HG02798 (cell line): ENCODE measurements around the gene DHX40.
"Not testable (repeated sequence)": the region's sequence is repeated elsewhere in the genome, so short reads cannot be mapped to it uniquely, and the experiment has no call there.

Experiments
- ATAC-seq: cut with Tn5 transposase; IDR thresholded peaks from one replicate; pipeline ENCODE4 v1.9.1; 2021; ENCODE audit warnings: mild to moderate bottlenecking; ENCODE audit not compliant: unreplicated experiment, poor library complexity

DHX40 gene, protein sequence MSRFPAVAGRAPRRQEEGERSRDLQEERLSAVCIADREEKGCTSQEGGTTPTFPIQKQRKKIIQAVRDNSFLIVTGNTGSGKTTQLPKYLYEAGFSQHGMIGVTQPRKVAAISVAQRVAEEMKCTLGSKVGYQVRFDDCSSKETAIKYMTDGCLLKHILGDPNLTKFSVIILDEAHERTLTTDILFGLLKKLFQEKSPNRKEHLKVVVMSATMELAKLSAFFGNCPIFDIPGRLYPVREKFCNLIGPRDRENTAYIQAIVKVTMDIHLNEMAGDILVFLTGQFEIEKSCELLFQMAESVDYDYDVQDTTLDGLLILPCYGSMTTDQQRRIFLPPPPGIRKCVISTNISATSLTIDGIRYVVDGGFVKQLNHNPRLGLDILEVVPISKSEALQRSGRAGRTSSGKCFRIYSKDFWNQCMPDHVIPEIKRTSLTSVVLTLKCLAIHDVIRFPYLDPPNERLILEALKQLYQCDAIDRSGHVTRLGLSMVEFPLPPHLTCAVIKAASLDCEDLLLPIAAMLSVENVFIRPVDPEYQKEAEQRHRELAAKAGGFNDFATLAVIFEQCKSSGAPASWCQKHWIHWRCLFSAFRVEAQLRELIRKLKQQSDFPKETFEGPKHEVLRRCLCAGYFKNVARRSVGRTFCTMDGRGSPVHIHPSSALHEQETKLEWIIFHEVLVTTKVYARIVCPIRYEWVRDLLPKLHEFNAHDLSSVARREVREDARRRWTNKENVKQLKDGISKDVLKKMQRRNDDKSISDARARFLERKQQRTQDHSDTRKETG

DNA sequence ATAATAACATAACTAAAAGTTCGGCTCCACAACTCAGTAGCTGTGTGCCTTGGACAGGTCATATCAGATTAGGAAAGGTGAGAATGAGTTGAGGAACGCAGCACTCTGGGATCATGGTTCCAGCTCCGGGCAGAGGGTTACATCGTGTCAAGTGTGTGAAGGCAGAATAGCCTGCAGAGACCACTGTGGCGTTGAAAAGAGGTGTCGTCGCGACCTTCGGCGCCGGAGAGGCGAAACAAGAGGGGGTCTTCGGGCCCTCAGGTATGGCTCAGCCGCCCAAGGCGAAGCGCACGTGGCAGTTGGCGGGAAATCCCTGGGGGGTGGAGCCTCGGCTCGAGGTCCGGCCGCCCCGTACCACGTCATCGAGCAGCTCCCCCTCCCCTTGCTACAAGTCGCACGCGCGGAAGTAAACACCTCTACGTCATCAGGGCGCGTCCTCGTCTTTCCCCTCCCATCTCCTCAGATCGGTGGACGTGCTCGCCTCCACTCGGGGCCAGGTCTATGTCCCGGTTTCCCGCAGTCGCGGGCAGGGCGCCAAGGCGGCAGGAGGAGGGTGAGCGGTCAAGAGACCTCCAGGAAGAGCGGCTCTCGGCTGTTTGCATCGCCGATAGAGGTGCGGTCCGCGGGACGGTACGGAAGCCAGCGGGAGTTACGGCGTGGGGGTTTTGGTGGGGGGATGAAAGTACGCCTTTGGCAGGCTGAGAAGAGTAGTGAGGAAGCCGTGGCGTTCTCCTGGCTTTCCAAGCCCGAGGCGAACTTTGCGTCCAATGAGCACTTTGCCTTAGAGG is at the start of gene DHX40:
Gene DHX40, plus strand, starts transcription at position 440 of the 788 bp plus-strand sequence. Its CDS starts 62 bp downstream, at position 502.
- peak; percentile 93 for ATAC-seq

DNA sequence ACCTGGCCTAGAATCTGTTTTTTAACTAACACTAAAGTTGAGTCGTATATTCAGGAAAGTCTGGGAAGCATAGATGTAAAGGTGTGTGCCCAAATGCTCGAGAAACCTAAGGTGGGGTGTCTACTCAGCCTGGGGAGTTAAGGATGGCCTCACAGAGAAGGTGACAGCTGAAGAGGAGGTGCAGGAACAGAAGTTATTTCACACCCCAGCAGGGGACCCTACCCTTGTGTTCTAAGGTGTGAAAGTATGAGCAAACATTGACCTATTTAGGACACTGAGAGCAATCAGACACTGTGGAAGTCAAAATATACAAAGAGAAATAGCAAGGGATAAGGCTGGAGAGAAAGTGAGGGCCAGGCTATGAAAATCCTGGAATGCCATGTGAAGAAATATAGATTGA is 49.0 kb upstream of the DHX40 start:
- ATAC-seq: no peak

DNA sequence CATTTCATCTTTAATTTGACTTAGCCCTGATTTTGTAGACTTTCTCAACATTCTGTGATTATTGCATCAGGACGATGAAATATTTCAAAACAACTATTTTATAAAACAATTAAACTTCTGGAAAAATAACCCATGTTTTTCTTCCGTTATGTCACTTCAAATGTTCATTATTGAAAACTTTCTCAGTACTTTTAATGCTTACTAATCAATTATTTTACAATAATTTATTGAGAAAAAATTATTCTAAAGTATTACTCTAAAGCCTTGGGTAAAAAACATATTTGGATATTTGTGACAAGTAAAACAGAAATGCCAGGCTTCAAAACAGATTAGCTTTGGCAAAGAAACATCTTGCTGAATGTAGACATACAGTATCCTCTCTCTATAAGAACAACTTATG is 46.3 kb upstream of the DHX40 start:
- no peak for ATAC-seq

DNA sequence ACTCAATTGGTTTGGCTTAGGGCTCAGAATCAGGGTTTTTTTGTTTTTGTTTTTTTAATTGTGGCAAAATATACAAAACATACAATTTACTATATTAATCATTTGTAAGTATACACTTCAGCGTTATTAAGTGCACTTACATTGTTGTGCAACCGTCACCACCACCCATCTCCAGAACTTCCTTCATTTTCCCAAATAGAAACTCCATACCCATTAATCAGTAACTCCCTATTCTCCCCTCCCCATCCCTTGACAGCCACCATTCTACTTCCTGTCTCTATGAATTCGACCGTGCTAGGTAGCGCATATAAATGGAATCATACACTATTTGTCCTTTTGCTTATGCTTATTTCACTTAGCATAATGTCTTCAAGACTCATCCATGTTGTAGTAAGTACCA is 45.2 kb upstream of the DHX40 start:
- ATAC-seq: no peak

DNA sequence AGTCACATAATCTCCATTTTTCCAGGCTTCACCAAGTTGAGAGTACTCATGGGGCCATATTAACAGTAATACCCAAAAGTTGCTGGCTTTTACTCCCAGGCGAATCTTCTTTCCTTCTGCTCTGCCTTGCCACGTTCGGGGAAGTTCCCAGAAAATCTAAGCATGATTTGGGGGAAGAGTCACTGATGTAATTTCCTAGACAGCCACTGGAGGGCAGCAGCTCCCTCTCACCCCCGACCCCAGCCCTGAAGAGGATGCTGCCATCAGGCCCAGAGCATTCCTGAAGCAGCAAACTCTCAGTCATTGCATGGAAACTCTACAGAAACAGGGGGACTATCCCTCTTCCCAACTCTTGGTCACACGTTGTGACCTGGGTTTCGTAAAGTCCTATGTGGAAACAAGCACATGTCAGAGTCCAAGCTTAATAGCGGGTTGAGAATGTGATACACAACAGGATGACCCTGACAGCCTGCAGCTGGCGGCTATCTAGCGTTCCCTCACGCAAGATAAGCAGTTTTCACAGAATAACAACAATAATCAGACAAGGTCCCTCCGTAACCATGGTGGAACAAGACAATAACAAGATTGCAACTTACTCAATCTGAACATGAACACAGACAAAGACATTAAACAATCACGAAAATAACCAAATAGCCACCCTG is 43.8 kb upstream of the DHX40 start:
- ATAC-seq: no peak

DNA sequence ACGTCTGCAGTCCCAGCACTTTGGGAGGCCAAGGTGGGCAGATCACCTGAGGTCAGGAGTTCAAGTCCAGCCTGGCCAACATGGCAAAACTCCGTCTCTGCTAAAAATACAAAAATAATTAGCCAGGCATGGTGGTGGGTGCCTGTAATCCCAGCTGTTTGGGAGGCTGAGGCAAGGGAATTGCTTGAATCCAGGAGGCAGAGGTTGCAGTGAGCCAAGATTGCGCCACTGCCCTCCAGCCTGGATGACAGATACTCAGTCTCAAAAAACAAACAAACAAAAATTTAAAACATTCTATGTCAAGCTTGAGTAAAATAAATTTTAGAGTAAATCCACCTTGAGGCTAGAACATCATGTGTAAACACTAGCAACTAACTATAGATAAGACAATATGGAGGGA is 40.5 kb upstream of the DHX40 start:
- ATAC-seq: not testable (repeated sequence)

DNA sequence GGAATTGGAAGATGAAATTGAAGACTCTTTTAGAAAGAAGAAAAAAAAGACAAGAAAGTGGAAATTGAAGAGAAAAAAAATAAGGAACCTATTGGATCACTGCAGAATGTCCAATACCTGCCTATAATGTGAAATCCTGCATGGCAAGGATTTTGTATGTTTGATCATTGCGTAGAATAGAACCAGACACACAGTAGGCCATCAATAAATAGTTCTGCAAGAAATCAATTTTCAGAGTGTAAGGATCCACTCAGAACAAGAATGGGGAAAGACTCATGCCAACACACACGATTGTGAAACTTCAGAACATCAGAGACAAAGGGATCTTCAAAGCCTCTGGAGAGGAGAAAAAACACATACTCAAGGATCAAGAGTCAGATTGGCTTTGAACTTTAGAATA is 39.7 kb upstream of the DHX40 start:
- no peak for ATAC-seq

DNA sequence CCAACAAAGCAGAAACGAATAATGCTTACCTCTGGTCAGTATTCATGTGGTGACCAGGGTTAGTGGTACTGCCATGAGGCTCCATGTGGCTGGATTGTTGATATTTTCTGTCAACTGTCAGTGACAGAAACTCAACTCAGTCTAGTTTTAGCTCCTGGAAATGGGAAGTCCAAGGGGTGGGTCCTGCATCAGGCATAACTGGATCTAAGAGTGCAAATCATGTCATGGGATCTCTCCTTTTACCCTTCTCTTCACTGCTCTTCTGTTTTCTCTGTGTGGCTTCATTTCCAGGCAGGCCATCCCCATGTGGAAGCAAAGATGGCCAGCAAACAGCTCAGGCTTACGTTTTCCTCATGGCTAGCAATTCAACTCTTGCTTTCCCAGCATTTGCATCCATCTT is 39.0 kb upstream of the DHX40 start:
- ATAC-seq: no peak

DNA sequence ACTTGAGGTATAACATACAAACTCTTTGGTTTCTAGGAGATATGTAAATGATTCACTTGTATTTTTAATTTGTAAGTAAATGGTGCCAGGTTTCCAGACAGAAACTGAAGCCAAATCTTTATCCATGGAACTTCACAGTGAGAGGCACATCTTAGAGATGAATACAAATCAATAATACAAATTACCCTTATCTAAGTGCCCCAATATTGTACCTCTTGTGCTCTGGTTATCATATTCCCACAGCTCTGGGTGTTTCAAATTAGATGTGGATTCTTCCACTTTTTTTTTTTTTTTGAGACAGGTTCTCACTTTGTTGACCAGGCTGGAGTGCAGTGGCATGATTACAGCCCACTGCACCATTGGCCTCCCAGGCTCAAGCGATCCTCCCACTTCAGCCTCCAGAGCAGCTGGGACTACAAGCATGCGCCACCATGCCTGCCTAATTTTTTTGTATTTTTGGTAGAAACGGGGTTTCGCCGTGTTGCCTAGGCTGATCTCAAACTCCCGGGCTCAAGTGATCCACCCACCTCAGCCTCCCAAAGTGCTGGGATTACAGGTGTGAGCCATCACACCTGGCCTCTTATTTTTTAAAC is 38.0 kb upstream of the DHX40 start:
- ATAC-seq: no peak

DNA sequence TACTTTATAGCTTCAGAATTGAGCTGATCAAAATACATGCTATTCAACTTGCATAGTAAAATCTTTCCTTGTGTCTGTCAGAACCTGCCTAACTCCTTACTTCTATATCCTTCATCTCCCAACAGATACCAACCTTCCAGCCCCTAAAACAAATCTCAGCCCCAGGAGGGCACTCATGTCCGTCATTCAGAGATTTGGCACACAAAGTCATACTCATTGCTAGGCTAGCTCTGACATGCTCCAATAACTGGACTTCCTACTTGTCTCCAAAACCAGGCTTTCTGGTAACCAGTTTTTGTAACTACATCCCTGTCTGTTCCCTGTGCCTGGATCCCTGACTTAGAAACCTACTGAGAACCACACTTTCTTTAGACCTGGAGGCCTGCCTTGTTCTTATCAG is 37.5 kb upstream of the DHX40 start:
- no peak for ATAC-seq

DNA sequence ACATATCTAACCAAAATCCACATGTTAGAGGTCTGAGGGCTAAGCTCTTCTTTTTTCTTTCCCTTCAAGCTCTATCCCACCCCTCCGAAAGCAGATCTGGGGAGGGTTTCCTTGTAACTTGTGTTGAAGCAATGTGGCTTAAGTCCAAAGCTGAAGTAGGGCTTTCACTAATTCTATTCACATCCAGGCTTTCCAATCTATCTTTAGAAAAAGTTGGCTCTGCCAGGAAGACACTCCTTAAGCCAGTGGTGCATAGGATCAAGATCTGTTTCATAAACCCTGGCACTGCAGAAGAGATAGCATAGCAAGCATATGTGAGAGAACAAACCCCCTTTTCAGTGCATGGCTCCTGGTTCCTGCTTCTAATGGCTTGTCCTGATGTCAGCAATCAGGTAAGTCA is 34.9 kb upstream of the DHX40 start:
- ATAC-seq: no peak

DNA sequence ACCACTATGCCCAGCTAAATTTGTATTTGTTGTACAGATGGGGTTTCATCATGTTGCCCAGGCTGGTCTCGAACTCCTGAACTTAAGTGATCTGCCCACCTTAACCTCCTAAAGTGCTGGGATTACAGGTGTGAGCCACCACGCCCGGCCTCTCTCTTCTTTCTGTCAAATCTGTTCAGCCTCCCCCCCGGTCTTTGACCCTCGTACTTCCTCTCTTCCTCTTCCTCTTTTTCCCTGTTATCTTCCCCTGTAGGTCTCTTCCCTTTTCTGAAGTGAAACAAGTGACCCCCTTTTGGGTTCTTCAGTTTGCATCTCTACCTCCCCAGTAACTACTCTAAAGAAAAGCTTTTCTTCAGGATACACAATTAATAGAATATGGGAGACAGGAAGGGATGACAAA is 31.7 kb upstream of the DHX40 start:
- ATAC-seq: no peak

DNA sequence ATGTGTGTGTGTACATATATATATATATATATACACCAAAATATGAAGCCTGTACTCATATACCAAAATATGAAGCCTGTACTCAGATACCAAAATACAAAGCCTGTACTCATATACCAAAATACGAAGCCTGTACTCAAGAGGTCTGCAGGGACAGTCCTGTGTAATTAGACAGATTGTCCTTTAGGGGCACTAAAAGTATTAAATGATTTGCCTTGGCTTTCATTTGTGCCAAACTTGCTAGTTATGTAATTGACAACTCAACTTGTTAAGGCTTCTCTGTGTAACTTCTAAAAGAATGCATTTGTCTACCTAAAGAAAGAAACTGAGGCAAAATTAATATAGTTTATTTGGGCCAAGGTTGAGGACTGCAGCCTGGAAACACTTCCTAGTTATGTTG is 30.8 kb upstream of the DHX40 start:
- no peak for ATAC-seq

DNA sequence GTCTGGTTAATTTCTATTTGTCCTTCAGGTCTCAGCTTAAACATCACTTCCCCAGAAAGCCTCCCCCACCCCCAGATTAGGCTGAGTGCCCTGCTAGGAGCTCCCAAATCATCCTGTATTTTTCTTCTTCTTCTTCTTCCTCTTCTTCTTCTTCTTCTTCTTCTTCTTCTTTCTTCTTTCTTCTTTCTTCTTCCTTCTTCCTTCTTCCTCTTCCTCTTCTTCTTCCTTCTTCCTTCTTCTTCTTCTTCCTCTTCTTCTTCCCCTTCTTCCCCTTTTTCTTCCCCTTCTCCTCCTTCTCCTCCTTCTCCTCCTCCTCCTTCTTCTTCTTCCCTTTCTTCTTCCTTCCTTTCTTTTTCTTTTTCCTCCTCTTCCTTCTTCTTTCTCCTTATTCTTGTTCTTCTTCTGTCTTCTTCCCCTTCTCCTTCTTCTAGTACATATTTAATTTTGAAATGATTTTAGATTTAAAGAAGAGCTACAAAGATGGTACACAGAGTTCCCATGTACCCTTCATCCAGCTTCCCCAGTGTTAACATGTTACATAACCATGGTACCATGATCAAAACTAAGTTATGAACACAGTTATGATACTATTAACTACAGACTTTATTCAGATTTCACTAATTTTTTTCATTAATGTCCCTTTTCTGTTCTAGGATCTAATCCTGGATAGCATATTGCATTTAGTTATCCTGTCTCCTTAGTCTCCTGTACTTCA is 27.1 kb upstream of the DHX40 start:
- ATAC-seq: no peak

DNA sequence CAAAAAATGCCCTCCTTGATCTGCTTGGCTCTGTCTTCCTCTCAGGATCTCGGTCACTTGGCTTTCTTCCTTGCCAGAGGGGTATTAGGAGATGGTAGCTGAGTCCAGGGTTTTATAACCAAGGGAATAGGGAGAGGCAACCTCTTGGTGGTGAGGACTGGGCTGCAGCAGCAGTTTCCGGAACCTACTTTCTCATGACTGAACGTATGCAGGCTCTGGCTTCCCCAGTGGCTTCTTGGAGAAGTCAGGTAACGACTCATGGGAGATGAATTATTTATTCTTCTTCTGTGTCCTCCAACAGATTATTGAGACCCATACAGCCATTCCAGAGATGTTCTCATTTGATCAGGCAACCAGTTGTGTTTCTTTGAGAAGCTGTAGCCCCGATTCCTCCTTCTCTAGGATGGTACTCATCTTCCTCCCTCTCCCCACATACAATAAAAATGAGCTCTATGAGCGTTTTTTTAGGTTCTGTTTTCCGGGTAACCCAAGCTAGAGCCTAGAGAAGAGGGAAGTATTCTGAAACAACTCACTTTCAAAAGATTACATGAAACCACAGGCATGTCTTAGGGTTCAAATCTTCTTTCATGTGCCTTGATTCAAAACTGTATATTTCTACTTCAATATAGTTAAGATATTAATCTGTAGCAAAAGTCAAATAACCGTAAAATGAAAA is 22.3 kb upstream of the DHX40 start:
- no peak for ATAC-seq

DNA sequence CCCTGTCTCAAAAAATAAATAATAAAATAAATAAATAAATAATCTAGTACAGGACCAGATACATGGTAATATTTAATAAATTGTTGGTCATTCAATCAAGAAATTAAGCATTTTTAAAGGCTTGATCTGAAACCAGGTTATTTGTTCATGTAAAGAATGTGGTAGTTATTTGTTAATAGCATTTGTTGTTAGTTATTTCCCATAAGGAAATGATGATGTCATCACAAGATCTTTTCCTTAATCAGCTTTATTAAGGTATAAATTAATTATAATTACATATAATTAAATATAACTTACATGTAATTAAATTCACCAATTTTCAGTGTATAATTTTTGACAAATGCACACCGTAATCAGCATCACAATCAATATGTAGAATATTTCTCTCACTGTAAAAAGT is 19.5 kb upstream of the DHX40 start:
- no peak for ATAC-seq

DNA sequence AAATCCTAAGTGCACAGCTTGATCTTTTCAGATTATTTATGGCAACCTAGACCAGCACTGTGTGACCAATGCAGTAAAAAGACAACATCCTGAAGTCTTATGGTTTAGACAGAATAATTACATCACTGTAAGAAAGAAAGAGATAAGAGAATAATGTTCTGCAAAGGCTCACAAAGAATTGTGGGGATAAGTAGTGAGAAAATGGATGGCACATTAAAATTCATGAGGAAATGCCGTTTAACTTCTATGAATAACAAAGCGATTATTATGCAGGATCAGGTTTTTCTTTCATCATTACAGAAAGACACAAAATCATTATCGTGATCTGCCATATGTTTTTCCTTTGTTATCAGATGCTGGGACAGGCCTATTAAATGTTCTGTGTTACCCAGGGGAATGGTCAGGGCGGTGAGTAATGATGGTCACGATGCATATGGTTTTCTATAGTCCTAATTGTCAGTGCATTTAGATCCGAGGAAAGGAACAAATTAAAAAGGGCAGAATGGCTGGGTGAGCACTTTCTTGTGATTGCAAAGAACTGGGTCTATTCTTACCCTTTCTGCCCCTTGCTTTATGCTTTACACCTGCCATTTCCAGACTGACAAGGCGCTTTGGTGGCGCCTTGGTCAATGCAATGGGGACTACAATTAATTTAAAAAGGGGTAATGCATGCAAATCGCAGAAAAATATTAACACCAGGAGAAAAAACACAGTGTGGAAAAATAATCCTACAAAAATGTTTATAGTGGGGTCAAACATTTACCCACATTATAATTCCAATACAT is 18.1 kb upstream of the DHX40 start:
- no peak for ATAC-seq

DNA sequence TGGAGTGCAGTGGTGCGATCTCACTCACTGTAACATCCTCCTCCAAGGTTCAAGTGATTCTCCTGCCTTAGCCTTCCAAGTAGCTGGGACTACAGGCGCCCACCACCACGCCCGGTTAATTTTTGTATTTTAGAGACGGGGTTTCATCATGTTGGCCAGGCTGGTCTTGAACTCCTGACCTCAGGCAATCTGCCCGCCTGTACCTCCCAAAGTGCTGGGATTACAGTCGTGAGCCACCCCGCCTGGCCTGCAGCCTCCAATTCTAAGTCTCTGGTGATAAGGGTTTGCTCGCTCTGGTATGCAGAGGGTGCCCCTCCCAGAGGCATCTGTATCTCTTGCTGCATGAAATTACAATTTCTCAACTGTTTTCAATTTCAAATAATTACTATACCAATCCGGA is 16.4 kb upstream of the DHX40 start:
- ATAC-seq: not testable (repeated sequence)
